ENCODE results near the gene DPT.

Gene DPT

GRCh38 chr1:168734271-168734670 is 5.3 kb upstream of the DPT start:
- no peak overlapping the region for H3K4me3 Mint-ChIP-seq
- no peaks in the 10 kb centered on the region for H3K4me1 Mint-ChIP-seq
- H3K9me3 Mint-ChIP-seq, result no peaks in the 10 kb centered on the region

GRCh38 chr1:168733241-168733640 is 4.2 kb upstream of the DPT start:
- DNase-seq, result no peak
- H3K4me1 Mint-ChIP-seq, result no peaks in the 10 kb centered on the region
- no peak for TF ChIP-seq CTCF (IDR thresholded peaks at IDR 0.05)
- no peak overlapping the region for H3K4me3 Mint-ChIP-seq
- H3K9me3 Mint-ChIP-seq, result no peaks in the 10 kb centered on the region
- H3K36me3 Mint-ChIP-seq (ENCODE audit: low read depth), result no peaks in the 10 kb centered on the region
- H3K27ac Mint-ChIP-seq, result no peak overlapping the region
- no peaks in the 10 kb centered on the region for H3K27me3 Mint-ChIP-seq (ENCODE audit: low read depth, poor library complexity)

More at GRCh38 chr1:168734271-168734670, 5.3 kb upstream of the DPT start:
- no peaks in the 10 kb centered on the region for H3K27me3 Mint-ChIP-seq (ENCODE audit: low read depth, poor library complexity)
- H3K27ac Mint-ChIP-seq, result no peak overlapping the region
- H3K36me3 Mint-ChIP-seq (ENCODE audit: low read depth), result no peaks in the 10 kb centered on the region
- no peak for DNase-seq
- no peak for TF ChIP-seq CTCF (IDR thresholded peaks at IDR 0.05)

GRCh38 chr1:168732736-168733135 is 3.7 kb upstream of the DPT start:
- H3K4me3 Mint-ChIP-seq, result no peak overlapping the region
- H3K27ac Mint-ChIP-seq, result no peak overlapping the region
- H3K27me3 Mint-ChIP-seq (ENCODE audit: low read depth, poor library complexity), result no peaks in the 10 kb centered on the region
- H3K4me1 Mint-ChIP-seq, result no peaks in the 10 kb centered on the region
- DNase-seq, result no peak
- H3K36me3 Mint-ChIP-seq (ENCODE audit: low read depth), result no peaks in the 10 kb centered on the region
- no peak for TF ChIP-seq CTCF (IDR thresholded peaks at IDR 0.05)
- no peaks in the 10 kb centered on the region for H3K9me3 Mint-ChIP-seq

- no peak for TF ChIP-seq CTCF (IDR thresholded peaks at IDR 0.05)
- Mint-ChIP-seq H3K27ac (no peak overlapping the region), H3K4me1 (no peaks in the 10 kb centered on the region), H3K9me3 (no peaks in the 10 kb centered on the region), H3K4me3 (no peak overlapping the region), H3K36me3 (ENCODE audit: low read depth) (no peaks in the 10 kb centered on the region), H3K27me3 (ENCODE audit: low read depth, poor library complexity) (no peaks in the 10 kb centered on the region)
- DNase-seq, result no peak
These were observed 2.4 kb upstream of the DPT start for GRCh38 chr1:168731244-168731953.

- Mint-ChIP-seq H3K36me3 (ENCODE audit: low read depth) (no peaks in the 10 kb centered on the region), H3K4me1 (no peaks in the 10 kb centered on the region), H3K27me3 (ENCODE audit: low read depth, poor library complexity) (peaks cover 4% of the 10 kb centered on the region), H3K9me3 (no peaks in the 10 kb centered on the region), H3K27ac (no peak overlapping the region), H3K4me3 (no peak overlapping the region)
- DNase-seq, result no peak
- TF ChIP-seq CTCF (IDR thresholded peaks at IDR 0.05), result no peak
These were observed 398 bp upstream of the DPT start for GRCh38 chr1:168729405-168729802.

GRCh38 chr1:168726719-168727118 is 2.3 kb downstream of the DPT start:
- no peaks in the 10 kb centered on the region for H3K9me3 Mint-ChIP-seq
- TF ChIP-seq CTCF (IDR thresholded peaks at IDR 0.05), result no peak
- H3K27ac Mint-ChIP-seq, result peak overlapping the region; percentile 50
- no peak overlapping the region for H3K4me3 Mint-ChIP-seq
- no peaks in the 10 kb centered on the region for H3K4me1 Mint-ChIP-seq
- no peak for DNase-seq
- peaks cover 8% of the 10 kb centered on the region for H3K27me3 Mint-ChIP-seq (ENCODE audit: low read depth, poor library complexity)
- no peaks in the 10 kb centered on the region for H3K36me3 Mint-ChIP-seq (ENCODE audit: low read depth)

All from nephron progenitor cell (in vitro differentiated cells).